HEK293 (cell line): ENCODE results near the gene SOS2.

Experiments used
- CTCF ChIA-PET: fragments of 350-600 bp; formaldehyde crosslinking; extraction: SDS; loops from one replicate; lab custom pipeline; 2021; ENCODE audit warnings: antibody characterized with exemption; lab: Yijun Ruan, JAX
- POLR2A ChIA-PET: fragments of 300-600 bp; formaldehyde crosslinking; extraction: SDS; loops from one replicate; lab custom pipeline; 2020; ENCODE audit warnings: antibody characterized with exemption, inconsistent platforms; lab: Yijun Ruan, JAX
- H3K27ac ChIP-seq: fragments of 200-500 bp; sonication (Bioruptor generic); 2 replicates; pipeline ENCODE4 v1.5.1; 2014; ENCODE audit warnings: low read depth, low read length, control low read depth, inconsistent platforms; ENCODE audit errors: extremely low read depth
- H3K36me3 ChIP-seq, 2 experiments: fragments of 200-500 bp in 1 of 2; sonication (Bioruptor generic) in 1 of 2; 1 replicate in 1 of 2; 2 replicates in 1 of 2; pipeline ENCODE4 v1.5.1; 2014 to 2017; ENCODE audit warnings: inconsistent platforms in 2 of 2, low read length in 2 of 2; ENCODE audit not compliant: control insufficient read depth in 2 of 2, insufficient read depth in 1 of 2
- H3K4me1 ChIP-seq: fragments of 200-500 bp; sonication (Bioruptor generic); 2 replicates; pipeline ENCODE4 v1.5.1; 2014; ENCODE audit warnings: mild to moderate bottlenecking, low read length, inconsistent platforms; ENCODE audit not compliant: control insufficient read depth, insufficient read depth
- H3K4me3 ChIP-seq: 2 replicates; pipeline ENCODE4 v1.5.1; 2011; ENCODE audit warnings: low read depth, mild to moderate bottlenecking, control low read depth, low read length, moderate library complexity
- H3K9me3 ChIP-seq: fragments of 200-500 bp; sonication (Bioruptor generic); 2 replicates; pipeline ENCODE4 v1.5.1; 2014; ENCODE audit warnings: low read depth, low read length, inconsistent platforms; ENCODE audit not compliant: control insufficient read depth, insufficient read depth
- EGR2 ChIP-seq: fragments of 450-650 bp; formaldehyde crosslinking; IDR thresholded peaks from 2 replicates; pipeline ENCODE4 v1.5.1; 2016; ENCODE audit warnings: low read depth, missing biosample characterization, missing genetic modification characterization
- PRDM4 ChIP-seq: fragments of 450-650 bp; formaldehyde crosslinking; IDR thresholded peaks from 2 replicates; pipeline ENCODE4 v1.5.1; 2017; ENCODE audit warnings: missing biosample characterization, missing genetic modification characterization
- SP7 ChIP-seq: fragments of 450-650 bp; formaldehyde crosslinking; IDR thresholded peaks from 2 replicates; pipeline ENCODE4 v1.5.1; 2016; ENCODE audit warnings: missing biosample characterization, missing genetic modification characterization
- ZFP69B ChIP-seq: fragments of 450-650 bp; formaldehyde crosslinking; IDR thresholded peaks from 2 replicates; pipeline ENCODE4 v1.5.1; 2016; ENCODE audit warnings: missing biosample characterization, missing genetic modification characterization
- ZNF157 ChIP-seq: fragments of 450-650 bp; formaldehyde crosslinking; IDR thresholded peaks from 2 replicates; pipeline ENCODE4 v1.5.1; 2016; ENCODE audit warnings: missing biosample characterization, missing genetic modification characterization
- ZNF248 ChIP-seq: fragments of 450-650 bp; formaldehyde crosslinking; IDR thresholded peaks from 2 replicates; pipeline ENCODE4 v1.5.1; 2017; ENCODE audit warnings: missing biosample characterization, missing genetic modification characterization
- ZNF266 ChIP-seq: fragments of 450-650 bp; formaldehyde crosslinking; IDR thresholded peaks from 2 replicates; pipeline ENCODE4 v1.5.1; 2016; ENCODE audit warnings: missing biosample characterization, missing genetic modification characterization, low read depth
- ZNF311 ChIP-seq: fragments of 450-650 bp; formaldehyde crosslinking; IDR thresholded peaks from 2 replicates; pipeline ENCODE4 v1.5.1; 2017; ENCODE audit warnings: missing biosample characterization, missing genetic modification characterization, borderline replicate concordance
- ZNF324 ChIP-seq: fragments of 450-650 bp; formaldehyde crosslinking; IDR thresholded peaks from 2 replicates; pipeline ENCODE4 v1.5.1; 2016; ENCODE audit warnings: missing biosample characterization, missing genetic modification characterization
- ZNF341 ChIP-seq: fragments of 450-650 bp; formaldehyde crosslinking; IDR thresholded peaks from 2 replicates; pipeline ENCODE4; 2016; ENCODE audit warnings: low read depth, missing biosample characterization, missing genetic modification characterization
- ZNF37A ChIP-seq: fragments of 450-650 bp; IDR thresholded peaks from 2 replicates; pipeline ENCODE4 v1.5.1; 2018; ENCODE audit warnings: missing biosample characterization, missing genetic modification characterization
- ZNF623 ChIP-seq: fragments of 450-650 bp; formaldehyde crosslinking; IDR thresholded peaks from 2 replicates; pipeline ENCODE4 v1.5.1; 2016; ENCODE audit warnings: missing biosample characterization, missing genetic modification characterization
- ZNF645 ChIP-seq: fragments of 450-650 bp; formaldehyde crosslinking; IDR thresholded peaks from 2 replicates; pipeline ENCODE4; 2016; ENCODE audit warnings: missing biosample characterization, missing genetic modification characterization
- ZNF654 ChIP-seq: fragments of 450-650 bp; formaldehyde crosslinking; IDR thresholded peaks from 2 replicates; pipeline ENCODE4 v1.5.1; 2016; ENCODE audit warnings: low read depth, missing biosample characterization, missing genetic modification characterization
- ZNF677 ChIP-seq: fragments of 450-650 bp; IDR thresholded peaks from 2 replicates; pipeline ENCODE4 v1.5.0; 2018; ENCODE audit warnings: missing biosample characterization, mild to moderate bottlenecking, missing genetic modification characterization, moderate library complexity
- ZNF707 ChIP-seq: fragments of 450-650 bp; formaldehyde crosslinking; IDR thresholded peaks from 2 replicates; pipeline ENCODE4 v1.5.1; 2016; ENCODE audit warnings: missing biosample characterization, missing genetic modification characterization
- ZNF747 ChIP-seq: fragments of 450-650 bp; formaldehyde crosslinking; IDR thresholded peaks from 2 replicates; pipeline ENCODE4 v1.5.1; 2016; ENCODE audit warnings: missing biosample characterization, missing genetic modification characterization
- TF ChIP-seq, protein P1 (sequence below): fragments of 450-650 bp; formaldehyde crosslinking; IDR thresholded peaks from 2 replicates; pipeline ENCODE4 v1.5.1; 2016; ENCODE audit warnings: missing biosample characterization, missing genetic modification characterization

Gene SOS2

DNA sequence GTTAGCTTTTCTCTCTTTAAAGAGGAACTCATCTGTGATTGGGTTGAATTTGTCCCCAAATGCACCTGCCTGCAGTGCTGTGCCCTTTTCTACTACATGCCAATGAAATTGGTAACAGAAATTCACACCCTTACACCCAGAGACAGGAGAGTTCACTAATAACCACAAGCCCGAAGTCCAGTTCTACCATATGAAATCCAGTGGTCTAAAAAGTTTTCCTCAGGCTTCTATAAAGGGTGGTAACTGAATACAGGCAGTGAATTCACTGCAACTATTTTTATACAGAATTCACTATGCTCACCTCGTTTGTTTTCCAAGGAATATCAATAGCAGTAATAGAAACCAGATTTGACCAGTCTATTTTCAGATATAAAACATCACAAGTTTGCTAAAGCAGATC, 31.5 kb upstream of the SOS2 start:
- Histone ChIP-seq H3K36me3 (peaks cover 14% of the 10 kb centered on the region in 2 experiments), H3K4me3 (no peak overlapping the region), H3K4me1 (0 out of 2 replicates have a peak, but pooled peaks cover 4% of the 10 kb centered on the region), H3K27ac (no peak overlapping the region), H3K9me3 (no peaks in the 10 kb centered on the region)
- POLR2A ChIA-PET, result interaction anchor here (0.6 kb wide), 1 partner anchor 37 kb away, joined by 4 read pairs; no protein-coding TSS in a partner anchor
- TF ChIP-seq ZNF311 (tag by site-specific recombination) (no peak), PRDM4 (tag by site-specific recombination) (no peak), ZNF37A (tag by site-specific recombination) (no peak), ZNF747 (no peak), ZFP69B (no peak), ZNF707 (tag by site-specific recombination) (no peak)
- CTCF ChIA-PET, result interaction anchor here (0.7 kb wide), 1 partner anchor 85 kb away, joined by 3 read pairs; no protein-coding TSS in a partner anchor

DNA sequence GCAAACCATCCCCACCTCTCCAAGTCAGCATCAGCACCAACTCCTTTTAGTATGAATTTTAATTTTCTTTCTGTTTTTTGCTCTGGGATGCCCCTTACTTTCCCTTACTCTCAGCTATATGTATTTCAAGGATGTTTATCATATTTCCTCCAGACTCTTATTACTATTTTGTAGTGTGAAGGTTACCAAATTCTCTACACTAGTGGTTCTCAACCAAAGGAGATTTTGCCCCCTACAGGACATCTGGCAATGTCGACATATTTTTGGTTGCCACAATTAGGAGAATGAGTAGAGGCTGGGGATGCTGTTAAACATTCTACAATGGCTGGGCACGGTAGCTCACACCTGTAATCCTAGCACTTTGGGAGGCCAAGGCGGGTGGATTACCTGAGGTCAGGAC, 29.1 kb upstream of the SOS2 start:
- Histone ChIP-seq H3K4me3 (no peak overlapping the region), H3K36me3 (peaks cover 14 to 16% of the 10 kb centered on the region in 2 experiments), H3K27ac (no peak overlapping the region), H3K9me3 (no peaks in the 10 kb centered on the region), H3K4me1 (0 out of 2 replicates have a peak, but pooled peaks cover 4% of the 10 kb centered on the region)
- ChIA-PET POLR2A (no interaction called here), CTCF (interaction anchor here (0.6 to 0.9 kb wide), 3 partner anchors 21 to 118 kb away, joined by 3 to 4 read pairs (median 3); no protein-coding TSS in a partner anchor)
- TF ChIP-seq ZNF654 (tag by site-specific recombination), result peak; percentile 52
- TF ChIP-seq, protein P1, sequence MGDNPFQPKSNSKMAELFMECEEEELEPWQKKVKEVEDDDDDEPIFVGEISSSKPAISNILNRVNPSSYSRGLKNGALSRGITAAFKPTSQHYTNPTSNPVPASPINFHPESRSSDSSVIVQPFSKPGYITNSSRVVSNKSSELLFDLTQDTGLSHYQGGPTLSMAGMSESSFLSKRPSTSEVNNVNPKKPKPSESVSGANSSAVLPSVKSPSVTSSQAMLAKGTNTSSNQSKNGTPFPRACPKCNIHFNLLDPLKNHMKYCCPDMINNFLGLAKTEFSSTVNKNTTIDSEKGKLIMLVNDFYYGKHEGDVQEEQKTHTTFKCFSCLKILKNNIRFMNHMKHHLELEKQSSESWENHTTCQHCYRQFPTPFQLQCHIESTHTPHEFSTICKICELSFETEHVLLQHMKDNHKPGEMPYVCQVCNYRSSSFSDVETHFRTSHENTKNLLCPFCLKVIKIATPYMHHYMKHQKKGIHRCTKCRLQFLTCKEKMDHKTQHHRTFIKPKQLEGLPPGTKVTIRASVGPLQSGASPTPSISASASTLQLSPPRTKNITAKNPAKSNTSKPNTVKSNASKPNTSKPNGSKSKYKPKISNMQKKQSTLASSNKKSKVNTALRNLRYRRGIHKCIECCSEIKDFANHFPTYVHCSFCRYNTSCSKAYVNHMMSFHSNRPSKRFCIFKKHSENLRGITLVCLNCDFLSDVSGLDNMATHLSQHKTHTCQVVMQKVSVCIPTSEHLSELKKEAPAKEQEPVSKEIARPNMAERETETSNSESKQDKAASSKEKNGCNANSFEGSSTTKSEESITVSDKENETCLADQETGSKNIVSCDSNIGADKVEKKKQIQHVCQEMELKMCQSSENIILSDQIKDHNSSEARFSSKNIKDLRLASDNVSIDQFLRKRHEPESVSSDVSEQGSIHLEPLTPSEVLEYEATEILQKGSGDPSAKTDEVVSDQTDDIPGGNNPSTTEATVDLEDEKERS (tag by site-specific recombination), result no peak
- TF ChIP-seq ZNF677 (tag by site-specific recombination), result no peak
- no peak for TF ChIP-seq ZNF266
- TF ChIP-seq ZNF645, result no peak
- TF ChIP-seq, all 188 proteins: peak for 1

DNA sequence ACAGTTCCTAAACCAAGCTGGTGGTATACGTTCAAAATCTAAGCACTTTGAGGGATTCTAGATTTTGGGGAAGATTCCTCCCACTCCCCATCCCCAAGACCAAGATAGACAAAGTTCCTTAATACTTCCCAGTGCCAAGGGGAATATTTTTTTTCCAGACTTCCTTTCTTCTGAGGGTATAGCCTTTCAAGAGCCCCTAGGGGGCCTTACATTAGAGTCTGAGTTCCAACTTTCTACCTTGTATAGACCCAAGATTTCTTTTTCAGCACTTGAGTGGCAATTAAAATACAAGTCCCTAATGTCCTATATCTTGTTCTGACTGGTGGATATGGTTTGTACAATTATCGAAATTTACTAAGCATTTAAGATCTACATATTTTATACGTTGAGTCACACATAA, 28.7 kb upstream of the SOS2 start:
- ChIA-PET CTCF (interaction anchor here (0.6 to 1.0 kb wide), 4 partner anchors 20 to 117 kb away, joined by 3 to 4 read pairs (median 3); no protein-coding TSS in a partner anchor), POLR2A (no interaction called here)
- H3K9me3 ChIP-seq, result no peaks in the 10 kb centered on the region
- no peak overlapping the region for H3K27ac ChIP-seq
- TF ChIP-seq EGR2, result no peak
- TF ChIP-seq ZNF324 (tag by site-specific recombination), result no peak
- TF ChIP-seq ZNF248, result no peak
- no peak for TF ChIP-seq ZNF341
- no peak for TF ChIP-seq ZNF157
- TF ChIP-seq ZNF623 (tag by site-specific recombination), result no peak
- TF ChIP-seq SP7 (tag by site-specific recombination), result no peak
- H3K4me3 ChIP-seq, result no peak overlapping the region
- H3K36me3 ChIP-seq, result peaks cover 12 to 16% of the 10 kb centered on the region in 2 experiments
- H3K4me1 ChIP-seq, result 0 out of 2 replicates have a peak, but pooled peaks cover 4% of the 10 kb centered on the region
